Endothelial cell of umbilical vein (primary cell): ENCODE results near the gene NAP1L4. TPM values are rescaled to one million over a fixed set of nuclear protein-coding genes. Genes with fewer than 3 reads are reported as not detected.

ENCODE experiments used
- BruUV-seq: library from RNA; stranded (reverse); fragments of 400-500 nt; replicated peaks from 2 replicates; lab custom pipeline; 2021; lab: Mats Ljungman, UMichigan
- CTCF ChIA-PET: fragments of 300-600, 350-600 bp; sonication (Branson Sonifier 250); formaldehyde crosslinking; loops from one replicate; lab custom pipeline; 2021; ENCODE audit warnings: antibody characterized with exemption, inconsistent platforms; lab: Charles Lee
- POLR2A ChIA-PET: fragments of 300-600, 350-600 bp; sonication (Branson Sonifier 250); formaldehyde crosslinking; loops from one replicate; lab custom pipeline; 2021; ENCODE audit warnings: antibody characterized with exemption, inconsistent platforms; lab: Charles Lee
- DNase-seq: peaks from one replicate; pipeline ENCODE4 v3.0.0-alpha.2; 2011; ENCODE audit warnings: low read depth, low spot score
- FAIRE-seq: peaks from 2 replicates; lab custom pipeline; 2011; peaks lifted over from hg19 to GRCh38; lab: Jason Lieb, UNC
- H2AFZ ChIP-seq: 2 replicates; pipeline ENCODE4 v1.6.0; 2012; ENCODE audit warnings: low read depth, low read length, control low read depth, inconsistent platforms
- H3K27ac ChIP-seq: 2 replicates; pipeline ENCODE4 v1.5.1; 2011; ENCODE audit warnings: low read depth, mild to moderate bottlenecking, control low read depth, low read length, moderate library complexity; ENCODE audit not compliant: insufficient read depth
- H3K27me3 ChIP-seq, 2 experiments: 2 replicates each; pipeline versions ENCODE4 v1.6.0 to v1.6.1; 2011; ENCODE audit warnings: low read length in 2 of 2, mixed read lengths in 1 of 2; ENCODE audit not compliant: control insufficient read depth in 2 of 2, insufficient read depth in 2 of 2
- H3K36me3 ChIP-seq, 2 experiments: 2 replicates in 1 of 2; 3 replicates in 1 of 2; pipeline ENCODE4 v1.5.1; 2011; ENCODE audit warnings: low read length in 2 of 2, mild to moderate bottlenecking in 1 of 2, moderate library complexity in 1 of 2; ENCODE audit not compliant: control insufficient read depth in 2 of 2, insufficient read depth in 2 of 2; ENCODE audit errors: extremely low read depth in 1 of 2
- H3K4me1 ChIP-seq: 3 replicates; pipeline ENCODE4 v1.5.1; 2011; ENCODE audit warnings: mild to moderate bottlenecking, low read length; ENCODE audit not compliant: control insufficient read depth, insufficient read depth; ENCODE audit errors: extremely low read depth
- H3K4me2 ChIP-seq: 2 replicates; pipeline ENCODE4 v1.6.1; 2011; ENCODE audit warnings: low read length, control low read depth, mixed read lengths; ENCODE audit not compliant: insufficient read depth
- H3K4me3 ChIP-seq, 3 experiments: fragments of 200-600 bp in 1 of 3; sonication (generic), shearing (Covaris generic) in 1 of 3; replicated peaks in 1 of 3; 2 replicates each; pipeline ENCODE4 v1.5.1; 2011 to 2016; ENCODE audit warnings: control low read depth in 3 of 3, low read length in 3 of 3, mild to moderate bottlenecking in 2 of 3, inconsistent platforms in 1 of 3, low read depth in 1 of 3, moderate library complexity in 1 of 3; ENCODE audit not compliant: insufficient read depth in 1 of 3
- H3K79me2 ChIP-seq: 2 replicates; pipeline ENCODE4 v1.6.0; 2012; ENCODE audit warnings: low read length, inconsistent platforms; ENCODE audit not compliant: control insufficient read depth, insufficient read depth
- H3K9ac ChIP-seq: replicated peaks from 2 replicates; pipeline ENCODE3; 2011; ENCODE audit warnings: low read length, control low read depth; ENCODE audit not compliant: insufficient read depth; ENCODE audit errors: extremely low read depth
- H3K9me1 ChIP-seq: replicated peaks from 3 replicates; pipeline ENCODE4 v1.6.0; 2011; ENCODE audit warnings: mild to moderate bottlenecking, low read length; ENCODE audit not compliant: control insufficient read depth, insufficient read depth; ENCODE audit errors: extremely low read depth
- H3K9me3 ChIP-seq: replicated peaks from 2 replicates; pipeline ENCODE4 v1.5.1; 2012; ENCODE audit warnings: low read length, inconsistent platforms; ENCODE audit not compliant: control insufficient read depth, insufficient read depth
- H4K20me1 ChIP-seq: replicated peaks from 2 replicates; pipeline ENCODE3; 2011; ENCODE audit warnings: mild to moderate bottlenecking, low read length; ENCODE audit not compliant: control insufficient read depth, insufficient read depth; ENCODE audit errors: extremely low read depth
- CTCF ChIP-seq, 2 donors: IDR thresholded peaks; 1 replicate in 1 of 2; 2 replicates in 1 of 2; pipeline ENCODE4 v1.5.1; 2011; ENCODE audit warnings: low read length in 2 of 2, mild to moderate bottlenecking in 2 of 2, moderate library complexity in 2 of 2, control low read depth in 1 of 2, inconsistent platforms in 1 of 2, low read depth in 1 of 2; ENCODE audit not compliant: insufficient read depth in 1 of 2; ENCODE audit errors: extremely low read depth in 1 of 2
- EZH2 ChIP-seq: IDR thresholded peaks from 2 replicates; pipeline ENCODE4 v1.6.1; 2012; ENCODE audit warnings: borderline replicate concordance, low read depth, mild to moderate bottlenecking, moderate library complexity, low read length, inconsistent platforms; ENCODE audit not compliant: severe bottlenecking
- FOS ChIP-seq: IDR thresholded peaks from 2 replicates; pipeline ENCODE4 v1.6.1; 2011; ENCODE audit warnings: mild to moderate bottlenecking, low read length, moderate library complexity, borderline replicate concordance; ENCODE audit not compliant: insufficient read depth
- GATA2 ChIP-seq: IDR thresholded peaks from 2 replicates; pipeline ENCODE4 v1.7.0; 2011; ENCODE audit warnings: low read depth, mild to moderate bottlenecking, moderate library complexity, mixed read lengths, low read length; ENCODE audit not compliant: insufficient read length, insufficient read depth
- JUN ChIP-seq: IDR thresholded peaks from 2 replicates; pipeline ENCODE4 v1.6.1; 2011; ENCODE audit warnings: borderline replicate concordance, low read depth; ENCODE audit not compliant: insufficient read length, insufficient read depth
- MAX ChIP-seq: IDR thresholded peaks from 2 replicates; pipeline ENCODE4 v1.6.1; 2011; ENCODE audit not compliant: insufficient read depth, insufficient read length
- POLR2AphosphoS5 ChIP-seq: IDR thresholded peaks from 2 replicates; pipeline ENCODE4 v1.6.1; 2012; ENCODE audit warnings: low read depth, mild to moderate bottlenecking, control low read depth, low read length, moderate library complexity; ENCODE audit not compliant: insufficient read depth
- dilution Hi-C: fragments of 300-500 bp; cut with MboI; formaldehyde crosslinking; loops from one replicate; pipeline ENCODE4 v1.15.0; 2019; ENCODE audit warnings: low sequenced_read_pairs; ENCODE audit not compliant: extremely low pct_ligation_motif_present
- intact Hi-C: fragments of 100-400 bp; cut with micrococcal nuclease; formaldehyde crosslinking; loops from one replicate; pipeline ENCODE4 v1.10.0; 2022
- polyA plus RNA-seq, 4 experiments: library from polyadenylated mRNA; depleted of rRNA in 3 of 4; stranded (reverse) in 3 of 4; unstranded in 1 of 4; fragments of >200 nt; gene quantifications; 2 replicates each; pipeline versions ENCODE4 v1.2.1 to v1.2.3, GENCODE V29; 2011 to 2012; ENCODE audit warnings: missing spikeins in 1 of 4
- total RNA-seq: library from RNA; stranded (reverse); gene quantifications from 2 replicates; pipeline ENCODE4 v1.2.3, GENCODE V29; 2021

The NAP1L4 gene
- total and polyA plus RNA-seq, 2 donors (not counting 3 experiments of a cell fraction or from before 2014, with no cell fraction given): 100.0 to 177 TPM

GRCh38 chr11:3021125-3021524, 29.0 kb upstream of the NAP1L4 start:
- FAIRE-seq: peak; percentile 82
- intact Hi-C loops (loop anchor here (1.0 to 5.0 kb wide), 3 partner anchors 44 to 488 kb away; no protein-coding TSS in a partner anchor), dilution Hi-C loops (no loop called here)
- TF ChIP-seq EZH2 (no peak), JUN (no peak), FOS (no peak), GATA2 (no peak), CTCF (IDR thresholded peaks at IDR 0.05; ENCODE audit: extremely low read depth in 1 of 2, insufficient read depth in 1 of 2, low read depth in 1 of 2, low read length in 2 of 2) (peak; percentile 47 to 71), POLR2AphosphoS5 (no peak), MAX (no peak)
- peak; percentile 56 for DNase-seq
- BruUV-seq: no TSS peak
- H3K9me3 ChIP-seq: no peaks in the 10 kb centered on the region
- H3K4me1 ChIP-seq: peaks cover 5% of the 10 kb centered on the region
- no peaks in the 10 kb centered on the region for H3K27me3 ChIP-seq
- peaks cover 5 to 20% of the 10 kb centered on the region in 2 experiments for H3K36me3 ChIP-seq
- no peak overlapping the region for H3K9ac ChIP-seq
- no peak overlapping the region for H3K27ac ChIP-seq
- no peak overlapping the region for H3K4me2 ChIP-seq
- no peaks in the 10 kb centered on the region for H4K20me1 ChIP-seq
- ChIA-PET POLR2A (no interaction called here), CTCF (interaction anchor here (0.6 to 2.1 kb wide), 19 partner anchors 9 to 602 kb away, joined by 3 to 22 read pairs (median 4); partner anchors contain the start of genes NAP1L4 and PHLDA2)
- no peaks in the 10 kb centered on the region for H3K9me1 ChIP-seq
- H3K4me3 ChIP-seq: no peak overlapping the region
- H2AFZ ChIP-seq: no peak overlapping the region
- no peaks in the 10 kb centered on the region for H3K79me2 ChIP-seq
